OCI-LY1 (cell line): ENCODE data around the gene DGKQ.

Experiments
- H2AFZ ChIP-seq: fragments of 200-600 bp; sonication (generic), shearing (Covaris generic); 2 replicates; pipeline ENCODE4 v1.6.0; 2014; ENCODE audit warnings: antibody characterized with exemption, mild to moderate bottlenecking, low read length
- H3F3A ChIP-seq: fragments of 200-600 bp; sonication (generic), shearing (Covaris generic); 2 replicates; pipeline ENCODE4 v1.6.0; 2014; ENCODE audit warnings: mild to moderate bottlenecking, antibody characterized with exemption, low read length, moderate library complexity; ENCODE audit not compliant: insufficient read depth
- H3K27ac ChIP-seq: fragments of 200-600 bp; sonication (generic); 2 replicates; pipeline ENCODE4 v1.5.1; 2014; ENCODE audit warnings: low read length, mixed run types, mild to moderate bottlenecking, low read depth; ENCODE audit not compliant: poor library complexity, severe bottlenecking
- H3K27me3 ChIP-seq: fragments of 200-600 bp; sonication (generic); 2 replicates; pipeline ENCODE4 v1.6.0; 2014; ENCODE audit warnings: antibody characterized with exemption, mild to moderate bottlenecking, low read length, moderate library complexity; ENCODE audit not compliant: insufficient read depth
- H3K36me3 ChIP-seq: fragments of 200-600 bp; sonication (generic); 2 replicates; pipeline ENCODE4 v1.6.1; 2014; ENCODE audit warnings: mild to moderate bottlenecking, antibody characterized with exemption, low read length, moderate library complexity, mixed read lengths; ENCODE audit not compliant: insufficient read depth
- H3K4me1 ChIP-seq: fragments of 200-600 bp; sonication (generic); 2 replicates; pipeline ENCODE4 v1.5.1; 2014; ENCODE audit warnings: mild to moderate bottlenecking, low read length, moderate library complexity; ENCODE audit not compliant: insufficient read depth, severe bottlenecking
- H3K4me2 ChIP-seq: fragments of 200-600 bp; sonication (generic), shearing (Covaris generic); 2 replicates; pipeline ENCODE4 v1.6.1; 2014; ENCODE audit warnings: low read length
- H3K4me3 ChIP-seq: fragments of 200-600 bp; sonication (generic); 2 replicates; pipeline ENCODE4 v1.5.1; 2014; ENCODE audit warnings: low read length, low read depth, mild to moderate bottlenecking, mixed read lengths; ENCODE audit not compliant: poor library complexity, severe bottlenecking
- H3K79me2 ChIP-seq: fragments of 200-600 bp; shearing (Covaris generic); 2 replicates; pipeline ENCODE4 v1.6.1; 2016; ENCODE audit warnings: mixed run types, low read length, mixed read lengths; ENCODE audit not compliant: insufficient read depth
- H3K9ac ChIP-seq: fragments of 200-600 bp; sonication (generic), shearing (Covaris generic); 2 replicates; pipeline ENCODE4 v1.6.1; 2014; ENCODE audit warnings: mild to moderate bottlenecking, low read length, mixed read lengths
- H3K9me2 ChIP-seq: fragments of 200-600 bp; sonication (generic), shearing (Covaris generic); 2 replicates; pipeline ENCODE4 v1.6.1; 2014; ENCODE audit warnings: low read depth, mild to moderate bottlenecking, low read length, mixed read lengths
- H3K9me3 ChIP-seq: fragments of 200-600 bp; shearing (Covaris generic); 2 replicates; pipeline ENCODE4 v1.6.1; 2014; ENCODE audit warnings: low read length, mixed read lengths
- H4K20me1 ChIP-seq: fragments of 200-600 bp; sonication (generic), shearing (Covaris generic); 2 replicates; pipeline ENCODE4 v1.6.0; 2016; ENCODE audit warnings: mild to moderate bottlenecking, low read length; ENCODE audit not compliant: insufficient read depth
- CTCF ChIP-seq: fragments of 200-600 bp; sonication (generic), shearing (Covaris generic); IDR thresholded peaks from 2 replicates; pipeline ENCODE4 v1.5.1; 2017; ENCODE audit warnings: mild to moderate bottlenecking, antibody characterized with exemption, low read length, moderate library complexity, mixed read lengths
- EZH2 ChIP-seq: fragments of 200-600 bp; sonication (generic), shearing (Covaris generic); IDR thresholded peaks from 2 replicates; pipeline ENCODE4 v1.8.0; 2017; ENCODE audit warnings: borderline replicate concordance, mixed run types, mild to moderate bottlenecking, antibody characterized with exemption, low read length, moderate library complexity, mixed read lengths

The DGKQ gene

GRCh38 chr4:1021386-1022050 is 48.1 kb upstream of the DGKQ start:
- H3F3A ChIP-seq, result no peaks in the 10 kb centered on the region
- no peaks in the 10 kb centered on the region for H3K79me2 ChIP-seq
- H3K36me3 ChIP-seq, result no peaks in the 10 kb centered on the region
- H3K27me3 ChIP-seq, result no peaks in the 10 kb centered on the region
- no peaks in the 10 kb centered on the region for H3K9me3 ChIP-seq
- H3K4me1 ChIP-seq, result peaks cover 7% of the 10 kb centered on the region
- no peak overlapping the region for H2AFZ ChIP-seq
- no peaks in the 10 kb centered on the region for H4K20me1 ChIP-seq
- no peaks in the 10 kb centered on the region for H3K9me2 ChIP-seq
- no peak for TF ChIP-seq CTCF
- TF ChIP-seq EZH2, result no peak
- no peak overlapping the region for H3K4me3 ChIP-seq
- no peak overlapping the region for H3K27ac ChIP-seq
- no peak overlapping the region for H3K4me2 ChIP-seq
- H3K9ac ChIP-seq, result no peak overlapping the region

- Histone ChIP-seq H4K20me1 (no peaks in the 10 kb centered on the region), H3K4me1 (no peaks in the 10 kb centered on the region), H3K9me2 (no peaks in the 10 kb centered on the region), H2AFZ (no peak overlapping the region), H3F3A (no peaks in the 10 kb centered on the region), H3K9ac (no peak overlapping the region), H3K27me3 (no peaks in the 10 kb centered on the region), H3K4me2 (no peak overlapping the region), H3K36me3 (no peaks in the 10 kb centered on the region), H3K79me2 (no peaks in the 10 kb centered on the region), H3K9me3 (no peaks in the 10 kb centered on the region), H3K4me3 (no peak overlapping the region), H3K27ac (no peak overlapping the region)
- TF ChIP-seq CTCF (no peak), EZH2 (no peak)
These were observed 46.5 kb upstream of the DGKQ start for GRCh38 chr4:1019729-1020470.

- no peaks in the 10 kb centered on the region for H3F3A ChIP-seq
- TF ChIP-seq EZH2 (no peak), CTCF (no peak)
- no peak overlapping the region for H3K4me3 ChIP-seq
- no peaks in the 10 kb centered on the region for H4K20me1 ChIP-seq
- no peaks in the 10 kb centered on the region for H3K9me2 ChIP-seq
- H3K27ac ChIP-seq, result no peak overlapping the region
- no peaks in the 10 kb centered on the region for H3K79me2 ChIP-seq
- H3K4me1 ChIP-seq, result no peaks in the 10 kb centered on the region
- no peaks in the 10 kb centered on the region for H3K36me3 ChIP-seq
- no peaks in the 10 kb centered on the region for H3K27me3 ChIP-seq
- no peak overlapping the region for H3K9ac ChIP-seq
- H3K9me3 ChIP-seq, result no peaks in the 10 kb centered on the region
- H2AFZ ChIP-seq, result no peak overlapping the region
- H3K4me2 ChIP-seq, result no peak overlapping the region
These were observed 46.0 kb upstream of the DGKQ start for GRCh38 chr4:1019320-1019719.
